Activated B cell treated with CpG ODN at 0.5 μM for 24 hours (primary cell): Measurements from ENCODE around the gene CPTP. TPM values are rescaled to one million over a fixed set of nuclear protein-coding genes. Genes with fewer than 3 reads are reported as not detected.

Source experiments
- ATAC-seq: fragments of 200-7000 bp; cut with Tn5 transposase; one replicate; pipeline ENCODE4 v1.10.0; 2021; ENCODE audit warnings: low read depth, mild to moderate bottlenecking, moderate library complexity
- CTCF ChIA-PET: fragments of 350-600 bp; sonication (Branson Sonifier 250); formaldehyde crosslinking; loops from one replicate; lab custom pipeline; 2021; ENCODE audit warnings: antibody characterized with exemption; lab: Charles Lee
- POLR2A ChIA-PET: fragments of 350-600 bp; sonication (Branson Sonifier 250); formaldehyde crosslinking; loops from one replicate; lab custom pipeline; 2021; ENCODE audit warnings: antibody characterized with exemption; lab: Charles Lee
- DNase-seq: peaks from one replicate; pipeline ENCODE4 v3.0.0; 2022
- H3K27ac Mint-ChIP-seq: one replicate; pipeline ENCODE4 v1.8.0; 2020; ENCODE audit warnings: mixed read lengths
- H3K27me3 Mint-ChIP-seq: one replicate; pipeline ENCODE4 v1.8.0; 2021; ENCODE audit warnings: mixed read lengths
- H3K36me3 Mint-ChIP-seq: one replicate; pipeline ENCODE4 v1.8.0; 2021; ENCODE audit warnings: low read depth, mixed read lengths
- H3K4me1 Mint-ChIP-seq: one replicate; pipeline ENCODE4 v1.8.0; 2021; ENCODE audit warnings: mixed read lengths
- H3K4me3 Mint-ChIP-seq: one replicate; pipeline ENCODE4 v1.8.0; 2020; ENCODE audit warnings: mild to moderate bottlenecking, mixed read lengths
- H3K9me3 Mint-ChIP-seq: one replicate; pipeline ENCODE4 v1.8.0; 2020; ENCODE audit warnings: mixed read lengths
- CTCF ChIP-seq: fragments of 200-600 bp; IDR thresholded peaks from one replicate; pipeline ENCODE4 v1.8.0; 2022; ENCODE audit warnings: antibody characterized with exemption, mild to moderate bottlenecking
- intact Hi-C: fragments of 100-400 bp; cut with micrococcal nuclease; formaldehyde crosslinking; loops from one replicate; pipeline ENCODE4 v1.15.1; 2024
- total RNA-seq: library from RNA; stranded (reverse); gene quantifications from 2 replicates; pipeline ENCODE4 v1.2.3, GENCODE V29; 2022

The CPTP gene
- total RNA-seq, 1 donor from 2014 or later = 15.3 TPM

- peaks cover 2% of the 10 kb centered on the region for H3K4me1 Mint-ChIP-seq
- H3K4me3 Mint-ChIP-seq = no peak overlapping the region
- H3K36me3 Mint-ChIP-seq = peaks cover 15% of the 10 kb centered on the region
- TF ChIP-seq CTCF = no peak
- ATAC-seq (no peak), DNase-seq (no peak)
- no peaks in the 10 kb centered on the region for H3K9me3 Mint-ChIP-seq
- ChIA-PET POLR2A (interaction anchor here (0.8 kb wide), 1 partner anchor 16 kb away, joined by 3 read pairs; no protein-coding TSS in a partner anchor), CTCF (no interaction called here)
- no peaks in the 10 kb centered on the region for H3K27me3 Mint-ChIP-seq
- H3K27ac Mint-ChIP-seq = no peak overlapping the region
- intact Hi-C loops = no loop called here
Observed at GRCh38 chr1:1341549-1342021, 17.0 kb downstream of the CPTP start.

GRCh38 chr1:1342061-1342562 lies 17.5 kb downstream of the CPTP start:
- no peak for DNase-seq
- no peaks in the 10 kb centered on the region for H3K9me3 Mint-ChIP-seq
- TF ChIP-seq CTCF = no peak
- CTCF ChIA-PET = no interaction called here
- ATAC-seq = no peak
- no peak overlapping the region for H3K27ac Mint-ChIP-seq
- H3K4me1 Mint-ChIP-seq = peaks cover 5% of the 10 kb centered on the region
- peaks cover 15% of the 10 kb centered on the region for H3K36me3 Mint-ChIP-seq
- intact Hi-C loops = no loop called here
- no peaks in the 10 kb centered on the region for H3K27me3 Mint-ChIP-seq
- POLR2A ChIA-PET = interaction anchor here (0.8 kb wide), 1 partner anchor 17 kb away, joined by 3 read pairs; no protein-coding TSS in a partner anchor
- H3K4me3 Mint-ChIP-seq = no peak overlapping the region

GRCh38 chr1:1342584-1343115 lies 18.0 kb downstream of the CPTP start:
- Mint-ChIP-seq H3K27me3 (no peaks in the 10 kb centered on the region), H3K4me3 (no peak overlapping the region), H3K4me1 (peaks cover 7% of the 10 kb centered on the region), H3K27ac (no peak overlapping the region), H3K9me3 (no peaks in the 10 kb centered on the region), H3K36me3 (peaks cover 15% of the 10 kb centered on the region)
- intact Hi-C loops = no loop called here
- DNase-seq = no peak
- TF ChIP-seq CTCF = no peak
- CTCF ChIA-PET = no interaction called here
- POLR2A ChIA-PET = no interaction called here
- no peak for ATAC-seq

- no peak overlapping the region for H3K4me3 Mint-ChIP-seq
- H3K4me1 Mint-ChIP-seq = peaks cover 13% of the 10 kb centered on the region
- no peak for ATAC-seq
- no peaks in the 10 kb centered on the region for H3K27me3 Mint-ChIP-seq
- no peak for TF ChIP-seq CTCF
- DNase-seq = no peak
- no peak overlapping the region for H3K27ac Mint-ChIP-seq
- POLR2A ChIA-PET = no interaction called here
- CTCF ChIA-PET = no interaction called here
- intact Hi-C loops = no loop called here
- no peaks in the 10 kb centered on the region for H3K9me3 Mint-ChIP-seq
- peaks cover 12% of the 10 kb centered on the region for H3K36me3 Mint-ChIP-seq
Observed at GRCh38 chr1:1343811-1344421, 19.3 kb downstream of the CPTP start.

- Mint-ChIP-seq H3K9me3 (no peaks in the 10 kb centered on the region), H3K36me3 (peaks cover 9% of the 10 kb centered on the region), H3K4me3 (no peak overlapping the region), H3K27ac (no peak overlapping the region), H3K4me1 (peaks cover 13% of the 10 kb centered on the region), H3K27me3 (no peaks in the 10 kb centered on the region)
- CTCF ChIA-PET = no interaction called here
- POLR2A ChIA-PET = no interaction called here
- no peak for TF ChIP-seq CTCF
- intact Hi-C loops = no loop called here
- DNase-seq (no peak), ATAC-seq (no peak)
Observed at GRCh38 chr1:1344655-1345361, 20.2 kb downstream of the CPTP start.
